Peyer's patch (tissue), 4 donors: ENCODE data around the gene DENND2A. TPM values are rescaled to one million over a fixed set of nuclear protein-coding genes. Genes with fewer than 3 reads are reported as not detected.
"Not testable (repeated sequence)": the region's sequence is repeated elsewhere in the genome, so short reads cannot be mapped to it uniquely, and the experiment has no call there.

Experiments used
- DNase-seq, 3 donors: peaks; one replicate each; pipeline ENCODE4 v3.0.0-alpha.2; 2017 to 2019
- H3K27ac ChIP-seq, 4 donors: fragments of 200-600 bp; sonication (generic); one replicate each; pipeline ENCODE4 v1.5.1; 2016 to 2019
- H3K27me3 ChIP-seq, 2 donors: fragments of 200-600 bp; sonication (generic); one replicate each; pipeline ENCODE4 v1.5.1; 2019
- H3K36me3 ChIP-seq, 3 donors: fragments of 200-600 bp; sonication (generic); one replicate each; pipeline ENCODE4 v1.5.1; 2016 to 2019
- H3K4me1 ChIP-seq, 4 donors: fragments of 200-600 bp; sonication (generic); one replicate each; pipeline ENCODE4 v1.5.1; 2016 to 2019
- H3K4me3 ChIP-seq, 4 donors: fragments of 200-600 bp; sonication (generic); 1 replicate in 3 of 4; 2 replicates in 1 of 4; pipeline ENCODE4 v1.5.1; 2016 to 2019; ENCODE audit warnings: mild to moderate bottlenecking in 1 of 4
- H3K9me3 ChIP-seq, 4 donors: fragments of 200-600 bp; sonication (generic); one replicate each; pipeline ENCODE4 v1.5.1; 2016 to 2019; ENCODE audit warnings: mild to moderate bottlenecking in 1 of 4
- POLR2A ChIP-seq, 2 donors: fragments of 450-650 bp; IDR thresholded peaks; one replicate each; pipeline ENCODE4 v1.5.1; 2017; ENCODE audit warnings: antibody characterized with exemption in 2 of 2, mild to moderate bottlenecking in 2 of 2, moderate library complexity in 2 of 2
- total RNA-seq, 4 donors: library from RNA; depleted of rRNA; stranded (reverse); fragments of >200 nt; gene quantifications; one replicate each; pipeline ENCODE4 v1.1.0, GENCODE V29; 2016
- TF ChIP-seq, protein P1 (sequence below), 6 experiments: fragments of 450-650 bp in 4 of 6; fragments of 200-600 bp in 2 of 6; sonication (generic) in 1 of 6; IDR thresholded peaks; one replicate each; pipeline ENCODE4 v1.5.1; 2017 to 2019; ENCODE audit warnings: antibody characterized with exemption in 6 of 6, mild to moderate bottlenecking in 3 of 6, moderate library complexity in 1 of 6

The DENND2A gene
- total RNA-seq, 4 donors from 2014 or later: 1.6 to 44.6 (median 8.3) TPM

DNA sequence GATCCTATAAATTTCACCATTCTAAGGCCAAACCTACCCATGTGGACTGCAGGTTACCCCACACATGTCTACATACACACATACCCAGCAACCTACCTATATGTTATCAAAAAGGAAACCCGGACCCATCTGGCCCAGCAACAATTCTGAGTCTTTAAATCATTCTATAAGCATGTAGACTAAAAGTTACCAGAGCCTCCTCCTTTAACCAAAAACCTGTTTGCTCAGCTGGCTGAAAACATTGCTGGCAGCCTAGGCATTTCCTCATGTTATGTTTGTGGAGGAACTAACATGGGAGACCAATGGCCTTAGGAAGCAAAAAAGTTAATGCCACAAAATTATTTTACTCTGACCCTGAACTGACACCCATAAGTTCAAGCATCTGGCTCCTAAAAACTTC, 26.9 kb upstream of the DENND2A start:
- Histone ChIP-seq H3K9me3 (no peaks in the 10 kb centered on the region), H3K27ac (no peak overlapping the region), H3K4me3 (no peak overlapping the region), H3K4me1 (no peaks in the 10 kb centered on the region), H3K27me3 (no peaks in the 10 kb centered on the region), H3K36me3 (no peaks in the 10 kb centered on the region)
- no peak for TF ChIP-seq POLR2A (IDR thresholded peaks at IDR 0.05)
- TF ChIP-seq, protein P1, sequence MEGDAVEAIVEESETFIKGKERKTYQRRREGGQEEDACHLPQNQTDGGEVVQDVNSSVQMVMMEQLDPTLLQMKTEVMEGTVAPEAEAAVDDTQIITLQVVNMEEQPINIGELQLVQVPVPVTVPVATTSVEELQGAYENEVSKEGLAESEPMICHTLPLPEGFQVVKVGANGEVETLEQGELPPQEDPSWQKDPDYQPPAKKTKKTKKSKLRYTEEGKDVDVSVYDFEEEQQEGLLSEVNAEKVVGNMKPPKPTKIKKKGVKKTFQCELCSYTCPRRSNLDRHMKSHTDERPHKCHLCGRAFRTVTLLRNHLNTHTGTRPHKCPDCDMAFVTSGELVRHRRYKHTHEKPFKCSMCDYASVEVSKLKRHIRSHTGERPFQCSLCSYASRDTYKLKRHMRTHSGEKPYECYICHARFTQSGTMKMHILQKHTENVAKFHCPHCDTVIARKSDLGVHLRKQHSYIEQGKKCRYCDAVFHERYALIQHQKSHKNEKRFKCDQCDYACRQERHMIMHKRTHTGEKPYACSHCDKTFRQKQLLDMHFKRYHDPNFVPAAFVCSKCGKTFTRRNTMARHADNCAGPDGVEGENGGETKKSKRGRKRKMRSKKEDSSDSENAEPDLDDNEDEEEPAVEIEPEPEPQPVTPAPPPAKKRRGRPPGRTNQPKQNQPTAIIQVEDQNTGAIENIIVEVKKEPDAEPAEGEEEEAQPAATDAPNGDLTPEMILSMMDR (IDR thresholded peaks at IDR 0.05): no peak
- DNase-seq: no peak

DNA sequence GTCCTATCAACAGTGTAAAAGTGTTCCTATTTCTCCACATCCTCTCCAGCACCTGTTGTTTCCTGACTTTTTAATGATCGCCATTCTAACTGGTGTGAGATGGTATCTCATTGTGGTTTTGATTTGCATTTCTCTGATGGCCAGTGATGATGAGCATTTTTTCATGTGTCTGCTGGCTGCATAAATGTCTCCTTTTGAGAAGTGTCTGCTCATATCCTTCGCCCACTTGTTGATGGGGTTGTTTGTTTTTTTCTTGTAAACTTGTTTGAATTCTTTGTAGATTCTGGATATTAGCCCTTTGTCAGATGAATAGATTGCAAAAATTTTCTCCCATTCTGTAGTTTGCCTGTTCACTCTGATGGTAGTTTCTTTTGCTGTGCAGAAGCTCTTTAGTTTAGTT, 22.3 kb upstream of the DENND2A start:
- H3K4me1 ChIP-seq, DNase-seq, H3K4me3 ChIP-seq, H3K27ac ChIP-seq, H3K36me3 ChIP-seq, H3K27me3 ChIP-seq, H3K9me3 ChIP-seq: not testable (repeated sequence)

DNA sequence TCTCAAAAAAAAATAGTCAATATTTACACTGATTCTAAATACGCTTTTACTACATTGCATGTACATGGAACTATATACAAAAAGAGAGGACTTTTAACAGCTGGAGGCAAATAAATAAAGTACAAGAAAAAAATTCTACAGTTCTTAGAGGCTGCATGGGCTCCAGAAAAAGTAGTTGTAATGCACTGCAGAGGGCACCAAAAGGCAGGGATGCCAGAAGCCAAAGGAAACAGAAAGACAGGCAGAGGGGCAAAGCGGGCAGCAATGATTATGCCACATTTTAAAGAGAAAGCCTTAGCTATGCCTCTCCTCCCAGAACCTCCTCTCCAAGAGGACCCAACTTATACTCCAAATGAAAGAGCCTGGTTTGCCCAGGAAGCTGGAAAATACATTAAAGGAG, 20.5 kb upstream of the DENND2A start:
- no peak for TF ChIP-seq POLR2A (IDR thresholded peaks at IDR 0.05)
- TF ChIP-seq, protein P1 (IDR thresholded peaks at IDR 0.05): no peak
- no peak overlapping the region for H3K27ac ChIP-seq
- peaks cover 0 to 9% (median 1%) of the 10 kb centered on the region in 4 donors for H3K4me1 ChIP-seq
- DNase-seq: no peak
- H3K9me3 ChIP-seq: no peaks in the 10 kb centered on the region
- no peak overlapping the region for H3K4me3 ChIP-seq
- no peaks in the 10 kb centered on the region for H3K36me3 ChIP-seq
- no peaks in the 10 kb centered on the region for H3K27me3 ChIP-seq

DNA sequence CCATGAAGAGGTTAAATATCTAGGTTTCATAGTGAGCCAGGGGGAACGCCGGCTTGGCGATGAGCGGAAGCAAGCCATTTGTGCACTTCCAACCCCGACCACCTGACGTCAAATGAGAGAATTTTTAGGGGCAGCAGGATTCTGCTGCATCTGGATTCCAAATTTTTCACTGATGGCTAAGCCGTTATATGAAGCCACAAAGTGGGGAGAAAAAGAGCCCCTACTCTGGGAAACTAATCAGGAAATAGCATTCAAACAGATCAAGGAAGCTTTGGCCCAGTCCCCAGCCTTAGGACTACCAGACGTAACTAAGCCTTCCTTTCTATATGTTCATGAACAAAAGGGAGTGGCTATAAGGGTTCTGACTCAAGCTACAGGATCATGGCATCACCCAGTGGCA, 19.2 kb upstream of the DENND2A start:
- no peak overlapping the region for H3K4me3 ChIP-seq
- H3K9me3 ChIP-seq: no peaks in the 10 kb centered on the region
- peak in 1 of 3 donors; percentile 5 for DNase-seq
- H3K27me3 ChIP-seq: no peaks in the 10 kb centered on the region
- H3K36me3 ChIP-seq: no peaks in the 10 kb centered on the region
- TF ChIP-seq, protein P1 (IDR thresholded peaks at IDR 0.05): no peak
- TF ChIP-seq POLR2A (IDR thresholded peaks at IDR 0.05): no peak
- H3K4me1 ChIP-seq: peaks cover 0 to 14% (median 1%) of the 10 kb centered on the region in 4 donors
- H3K27ac ChIP-seq: no peak overlapping the region

DNA sequence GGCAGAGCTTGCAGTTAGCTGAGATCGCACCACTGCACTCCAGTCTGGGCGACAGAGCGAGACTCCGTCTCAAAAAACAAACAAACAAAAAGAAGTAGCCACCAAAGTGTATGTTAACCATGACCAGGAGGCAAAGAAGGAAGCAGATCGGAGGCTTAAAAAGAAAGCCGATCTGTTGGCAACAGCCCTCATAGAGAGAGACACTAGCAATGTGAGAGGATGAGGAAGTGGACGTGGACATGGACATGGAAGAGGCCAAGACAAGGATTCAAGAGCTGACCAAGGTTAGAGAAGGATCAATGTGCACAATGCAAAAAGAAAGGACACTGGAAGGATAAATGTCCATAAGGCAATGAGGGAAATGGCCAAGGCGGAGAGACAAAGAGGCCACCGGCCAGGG, 17.3 kb upstream of the DENND2A start:
- Histone ChIP-seq H3K4me1 (peaks cover 0 to 22% (median 1%) of the 10 kb centered on the region in 4 donors), H3K9me3 (no peaks in the 10 kb centered on the region), H3K27me3 (no peaks in the 10 kb centered on the region), H3K4me3 (no peak overlapping the region), H3K27ac (no peak overlapping the region), H3K36me3 (no peaks in the 10 kb centered on the region)
- no peak for DNase-seq
- TF ChIP-seq, protein P1 (IDR thresholded peaks at IDR 0.05): no peak
- no peak for TF ChIP-seq POLR2A (IDR thresholded peaks at IDR 0.05)

DNA sequence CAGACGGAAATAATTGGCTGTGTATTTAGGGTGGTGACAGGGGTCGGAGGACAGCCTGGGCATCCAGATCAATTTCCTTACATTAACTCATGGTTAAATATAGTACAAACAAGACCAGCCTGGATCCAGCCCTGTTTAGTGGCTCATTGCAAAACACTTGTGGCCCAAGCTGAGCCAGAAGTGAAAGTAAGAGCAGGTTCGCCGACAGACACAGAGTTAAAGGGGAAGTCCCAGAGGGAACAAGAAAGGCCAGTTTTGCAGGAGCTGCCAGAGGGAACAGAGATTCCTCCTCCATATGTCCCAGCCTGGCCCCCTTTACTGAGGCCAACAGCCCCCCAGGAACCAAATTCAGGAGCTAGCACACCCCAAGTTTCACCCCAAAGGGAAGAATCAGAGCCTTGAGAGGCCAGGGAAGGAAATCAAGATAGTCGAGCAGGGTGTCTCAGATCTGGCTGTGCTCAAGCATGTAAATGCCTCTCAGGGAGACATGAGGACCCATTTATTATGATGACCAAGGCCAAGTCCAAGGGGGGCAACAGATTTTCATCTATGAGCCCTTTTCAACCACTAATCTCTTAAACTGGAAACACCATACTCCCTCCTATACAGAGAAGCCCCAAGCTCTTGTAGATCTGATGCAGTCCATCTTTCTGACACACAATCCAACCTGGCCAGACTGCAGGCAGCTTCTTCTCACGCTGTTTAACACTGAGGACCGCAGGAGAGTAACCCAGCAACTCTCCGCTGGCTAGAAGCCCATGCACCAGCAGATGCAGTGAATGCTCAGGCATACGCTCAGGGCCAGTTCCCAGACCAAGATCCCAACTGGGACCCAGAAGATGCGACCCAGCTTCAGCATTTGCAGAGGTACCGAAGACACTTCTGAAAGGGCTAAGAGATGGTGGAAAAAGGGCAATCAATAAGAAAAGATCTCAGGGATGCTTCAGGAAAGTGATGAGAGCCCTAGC, 16.2 kb upstream of the DENND2A start:
- DNase-seq: peak in 2 of 3 donors; percentile 54 to 84
- Histone ChIP-seq H3K9me3 (no peaks in the 10 kb centered on the region), H3K27me3 (no peaks in the 10 kb centered on the region), H3K4me1 (peaks cover 0 to 22% (median 1%) of the 10 kb centered on the region in 4 donors), H3K27ac (peak overlapping the region; percentile 13 to 70 (median 44)), H3K36me3 (no peaks in the 10 kb centered on the region), H3K4me3 (peak overlapping the region in 2 of 4 donors; percentile 20 to 36)
- TF ChIP-seq POLR2A (IDR thresholded peaks at IDR 0.05): no peak
- TF ChIP-seq, protein P1 (IDR thresholded peaks at IDR 0.05): no peak
